GM12873 (cell line): ENCODE data around the gene HINT3.

Experiments used
- CTCF ChIP-seq: IDR thresholded peaks from 2 replicates; pipeline ENCODE4 v1.5.1; 2012; ENCODE audit warnings: low read depth, mild to moderate bottlenecking, moderate library complexity, low read length, control low read depth; ENCODE audit not compliant: insufficient read depth; ENCODE audit errors: missing control alignments

HINT3 gene

GRCh38 chr6:125922322-125922860 is 34.2 kb upstream of the HINT3 start:
- TF ChIP-seq CTCF = no peak

GRCh38 chr6:125923366-125923877 is 33.1 kb upstream of the HINT3 start:
- TF ChIP-seq CTCF = no peak

GRCh38 chr6:125924169-125924568 is 32.4 kb upstream of the HINT3 start:
- no peak for TF ChIP-seq CTCF

- TF ChIP-seq CTCF = no peak
Observed at GRCh38 chr6:125924697-125925358, 31.7 kb upstream of the HINT3 start.

GRCh38 chr6:125926711-125927110 is 29.9 kb upstream of the HINT3 start:
- TF ChIP-seq CTCF = no peak

GRCh38 chr6:125927761-125928160 is 28.8 kb upstream of the HINT3 start:
- TF ChIP-seq CTCF = no peak

- no peak for TF ChIP-seq CTCF
Observed at GRCh38 chr6:125930765-125931418, 25.7 kb upstream of the HINT3 start.
